Left ventricle myocardium inferior (tissue), 1 donor: ENCODE data around the gene ESRRA. TPM values are rescaled to one million over a fixed set of nuclear protein-coding genes. Genes with fewer than 3 reads are reported as not detected.
A peak's percentile ranks its signal among the peaks of the same experiment; 100 is the strongest.

Source experiments
- DNase-seq: peaks from one replicate; pipeline ENCODE4 v3.0.0-alpha.2; 2020
- H3K27ac ChIP-seq: fragments of 200-600 bp; replicated peaks from 2 replicates; pipeline ENCODE4 v1.8.0; 2021
- H3K27me3 ChIP-seq: fragments of 200-600 bp; 2 replicates; pipeline ENCODE4 v1.8.0; 2021; ENCODE audit warnings: low read depth
- H3K36me3 ChIP-seq: fragments of 200-600 bp; 2 replicates; pipeline ENCODE4 v1.8.0; 2021
- H3K4me1 ChIP-seq: fragments of 200-600 bp; 2 replicates; pipeline ENCODE4 v1.8.0; 2021
- H3K4me3 ChIP-seq: fragments of 200-600 bp; 2 replicates; pipeline ENCODE4 v1.8.0; 2021; ENCODE audit warnings: mild to moderate bottlenecking, moderate library complexity
- H3K9me3 ChIP-seq: fragments of 200-600 bp; replicated peaks from 2 replicates; pipeline ENCODE4 v1.8.0; 2021
- CTCF ChIP-seq: fragments of 200-600 bp; IDR thresholded peaks from 2 replicates; pipeline ENCODE4 v1.8.0; 2021; ENCODE audit warnings: antibody characterized with exemption, mild to moderate bottlenecking, borderline replicate concordance
- intact Hi-C: fragments of 100-400 bp; cut with micrococcal nuclease; formaldehyde crosslinking; loops from one replicate; pipeline ENCODE4 v1.11.0; 2022
- total RNA-seq: library from RNA; stranded (reverse); fragmentation: NEBNext Ultra II Directional; extraction: Animal tissue kit (Norgen Biotek cat#: 25700); gene quantifications from one replicate; pipeline ENCODE4 v1.2.1, GENCODE V29; 2021
- donor health status: DM: no; HTN: yes; CAD: no; lungs with severe emphysema.

Gene ESRRA
- total RNA-seq, 1 donor from 2014 or later, result 213 TPM

GRCh38 chr11:64338716-64339115 is 33.4 kb downstream of the ESRRA start:
- Histone ChIP-seq H3K4me3 (no peak overlapping the region), H3K27ac (no peak overlapping the region), H3K36me3 (no peaks in the 10 kb centered on the region), H3K27me3 (peaks cover 7% of the 10 kb centered on the region), H3K9me3 (no peaks in the 10 kb centered on the region), H3K4me1 (peaks cover 18% of the 10 kb centered on the region)
- no peak for DNase-seq
- no peak for TF ChIP-seq CTCF
- intact Hi-C loops, result no loop called here

- H3K27ac ChIP-seq, result no peak overlapping the region
- no peak overlapping the region for H3K4me3 ChIP-seq
Observed at GRCh38 chr11:64339286-64339685, 34.0 kb downstream of the ESRRA start.

GRCh38 chr11:64339754-64340408 is 34.6 kb downstream of the ESRRA start, which contains the start of gene CCDC88B:
TSS of gene CCDC88B (plus strand) at chr11:64340204. CDS start at chr11:64340267, 63 bp downstream.
- TF ChIP-seq CTCF, result no peak
- Histone ChIP-seq H3K27me3 (peaks cover 7% of the 10 kb centered on the region), H3K4me3 (peak within 1 kb of the TSS; percentile 36), H3K36me3 (no peaks in the 10 kb centered on the region), H3K4me1 (peaks cover 18% of the 10 kb centered on the region), H3K27ac (no peak within 1 kb of the TSS), H3K9me3 (no peaks in the 10 kb centered on the region)
- peak; percentile 65 for DNase-seq
- intact Hi-C loops, result no loop called here

More at GRCh38 chr11:64339286-64339685, 34.0 kb downstream of the ESRRA start:
- Histone ChIP-seq H3K4me1 (peaks cover 18% of the 10 kb centered on the region), H3K9me3 (no peaks in the 10 kb centered on the region), H3K36me3 (no peaks in the 10 kb centered on the region), H3K27me3 (peaks cover 7% of the 10 kb centered on the region)
- intact Hi-C loops, result no loop called here
- no peak for TF ChIP-seq CTCF
- no peak for DNase-seq

- Histone ChIP-seq H3K4me3 (peak overlapping the region; percentile 36), H3K27ac (no peak overlapping the region), H3K9me3 (no peaks in the 10 kb centered on the region), H3K4me1 (peaks cover 18% of the 10 kb centered on the region), H3K36me3 (no peaks in the 10 kb centered on the region), H3K27me3 (peaks cover 7% of the 10 kb centered on the region)
- TF ChIP-seq CTCF, result no peak
- no peak for DNase-seq
- intact Hi-C loops, result no loop called here
Observed at GRCh38 chr11:64340671-64341335, 35.5 kb downstream of the ESRRA start.

GRCh38 chr11:64341429-64341828 is 36.1 kb downstream of the ESRRA start:
- peaks cover 7% of the 10 kb centered on the region for H3K27me3 ChIP-seq
- no peak overlapping the region for H3K4me3 ChIP-seq
- intact Hi-C loops, result no loop called here

More at GRCh38 chr11:64341429-64341828, 36.1 kb downstream of the ESRRA start:
- peaks cover 18% of the 10 kb centered on the region for H3K4me1 ChIP-seq
- H3K27ac ChIP-seq, result no peak overlapping the region
- H3K36me3 ChIP-seq, result no peaks in the 10 kb centered on the region
- TF ChIP-seq CTCF, result no peak
- DNase-seq, result no peak
- H3K9me3 ChIP-seq, result no peaks in the 10 kb centered on the region
